ENCODE results near the gene ITGBL1. TPM values are rescaled to one million over a fixed set of nuclear protein-coding genes. Genes with fewer than 3 reads are reported as not detected.
A peak's percentile ranks its signal among the peaks of the same experiment; 100 is the strongest.

Gene ITGBL1
- total RNA-seq, 2 donors from 2014 or later, result not detected

GRCh38 chr13:101703838-101704237, 251.4 kb downstream of the ITGBL1 start:
- H3K36me3 Mint-ChIP-seq (ENCODE audit: low read depth), result no peaks in the 10 kb centered on the region
- no peak overlapping the region for H3K27ac Mint-ChIP-seq
- H3K27me3 ChIP-seq (ENCODE audit: control insufficient read depth, insufficient read depth, low read length, poor library complexity, severe bottlenecking), result no peaks in the 10 kb centered on the region
- H3K9me3 ChIP-seq (ENCODE audit: control insufficient read depth, low read length), result peaks cover 13% of the 10 kb centered on the region
- H3K9me3 Mint-ChIP-seq, result peaks cover 2% of the 10 kb centered on the region
- no peaks in the 10 kb centered on the region for H3K27me3 Mint-ChIP-seq (ENCODE audit: insufficient read depth)
- H3K27ac ChIP-seq (ENCODE audit: low read depth, low read length), result no peak overlapping the region
- no peaks in the 10 kb centered on the region for H3K36me3 ChIP-seq (ENCODE audit: control insufficient read depth, insufficient read depth, low read length)
- H3K4me1 Mint-ChIP-seq, result peaks cover 27% of the 10 kb centered on the region
- no peak overlapping the region for H3K4me3 Mint-ChIP-seq
- TF ChIP-seq, protein P1, sequence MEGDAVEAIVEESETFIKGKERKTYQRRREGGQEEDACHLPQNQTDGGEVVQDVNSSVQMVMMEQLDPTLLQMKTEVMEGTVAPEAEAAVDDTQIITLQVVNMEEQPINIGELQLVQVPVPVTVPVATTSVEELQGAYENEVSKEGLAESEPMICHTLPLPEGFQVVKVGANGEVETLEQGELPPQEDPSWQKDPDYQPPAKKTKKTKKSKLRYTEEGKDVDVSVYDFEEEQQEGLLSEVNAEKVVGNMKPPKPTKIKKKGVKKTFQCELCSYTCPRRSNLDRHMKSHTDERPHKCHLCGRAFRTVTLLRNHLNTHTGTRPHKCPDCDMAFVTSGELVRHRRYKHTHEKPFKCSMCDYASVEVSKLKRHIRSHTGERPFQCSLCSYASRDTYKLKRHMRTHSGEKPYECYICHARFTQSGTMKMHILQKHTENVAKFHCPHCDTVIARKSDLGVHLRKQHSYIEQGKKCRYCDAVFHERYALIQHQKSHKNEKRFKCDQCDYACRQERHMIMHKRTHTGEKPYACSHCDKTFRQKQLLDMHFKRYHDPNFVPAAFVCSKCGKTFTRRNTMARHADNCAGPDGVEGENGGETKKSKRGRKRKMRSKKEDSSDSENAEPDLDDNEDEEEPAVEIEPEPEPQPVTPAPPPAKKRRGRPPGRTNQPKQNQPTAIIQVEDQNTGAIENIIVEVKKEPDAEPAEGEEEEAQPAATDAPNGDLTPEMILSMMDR (conservative IDR thresholded peaks at IDR 0.05), result no peak
- no peak overlapping the region for H3K9ac ChIP-seq (ENCODE audit: extremely low read depth, low read length, poor library complexity, severe bottlenecking)
- H3K4me3 ChIP-seq (ENCODE audit: low read length), result peak overlapping the region; percentile 27
- DNase-seq, result peak; percentile 57
- no peaks in the 10 kb centered on the region for H3K4me1 ChIP-seq (ENCODE audit: control insufficient read depth, insufficient read depth, low read length)
- 81 to 85% methylated on average over 2 to 3 of the region's 3 CpGs for WGBS, 2 experiments (ENCODE audit: insufficient coverage in 1 of 2, insufficient read length in 1 of 2)

GRCh38 chr13:101706651-101707050, 254.2 kb downstream of the ITGBL1 start:
- no peaks in the 10 kb centered on the region for H3K4me1 ChIP-seq (ENCODE audit: control insufficient read depth, insufficient read depth, low read length)
- H3K36me3 Mint-ChIP-seq (ENCODE audit: low read depth), result no peaks in the 10 kb centered on the region
- no peaks in the 10 kb centered on the region for H3K36me3 ChIP-seq (ENCODE audit: control insufficient read depth, insufficient read depth, low read length)
- H3K27me3 Mint-ChIP-seq (ENCODE audit: insufficient read depth), result peaks cover 4% of the 10 kb centered on the region
- no peak overlapping the region for H3K4me3 Mint-ChIP-seq
- H3K27ac Mint-ChIP-seq, result no peak overlapping the region
- TF ChIP-seq, protein P1 (conservative IDR thresholded peaks at IDR 0.05), result no peak
- 95 to 100% methylated on average over 4 to 6 of the region's 6 CpGs for WGBS, 2 experiments (ENCODE audit: insufficient coverage in 1 of 2, insufficient read length in 1 of 2)
- DNase-seq, result no peak
- no peaks in the 10 kb centered on the region for H3K27me3 ChIP-seq (ENCODE audit: control insufficient read depth, insufficient read depth, low read length, poor library complexity, severe bottlenecking)
- peaks cover 43% of the 10 kb centered on the region for H3K4me1 Mint-ChIP-seq
- no peak overlapping the region for H3K9ac ChIP-seq (ENCODE audit: extremely low read depth, low read length, poor library complexity, severe bottlenecking)
- no peak overlapping the region for H3K27ac ChIP-seq (ENCODE audit: low read depth, low read length)
- H3K9me3 ChIP-seq (ENCODE audit: control insufficient read depth, low read length), result peaks cover 13% of the 10 kb centered on the region
- H3K9me3 Mint-ChIP-seq, result peaks cover 2% of the 10 kb centered on the region
- H3K4me3 ChIP-seq (ENCODE audit: low read length), result no peak overlapping the region

- no peaks in the 10 kb centered on the region for H3K36me3 ChIP-seq (ENCODE audit: control insufficient read depth, insufficient read depth, low read length)
- H3K27me3 ChIP-seq (ENCODE audit: control insufficient read depth, insufficient read depth, low read length, poor library complexity, severe bottlenecking), result no peaks in the 10 kb centered on the region
- Mint-ChIP-seq H3K4me1 (peaks cover 43% of the 10 kb centered on the region), H3K9me3 (peaks cover 2% of the 10 kb centered on the region), H3K27me3 (ENCODE audit: insufficient read depth) (peaks cover 4% of the 10 kb centered on the region), H3K4me3 (no peak overlapping the region), H3K27ac (no peak overlapping the region), H3K36me3 (ENCODE audit: low read depth) (no peaks in the 10 kb centered on the region)
- no peak overlapping the region for H3K27ac ChIP-seq (ENCODE audit: low read depth, low read length)
- peaks cover 13% of the 10 kb centered on the region for H3K9me3 ChIP-seq (ENCODE audit: control insufficient read depth, low read length)
- H3K4me3 ChIP-seq (ENCODE audit: low read length), result no peak overlapping the region
- H3K4me1 ChIP-seq (ENCODE audit: control insufficient read depth, insufficient read depth, low read length), result no peaks in the 10 kb centered on the region
- TF ChIP-seq, protein P1 (conservative IDR thresholded peaks at IDR 0.05), result no peak
- WGBS, 2 experiments (ENCODE audit: insufficient coverage in 1 of 2, insufficient read length in 1 of 2), result 86% methylated on average over 2 of the region's 2 CpGs; no CpG with 5 or more reads in 1 of the 2 experiments
- H3K9ac ChIP-seq (ENCODE audit: extremely low read depth, low read length, poor library complexity, severe bottlenecking), result no peak overlapping the region
- no peak for DNase-seq
Measured at GRCh38 chr13:101707659-101708058, 255.2 kb downstream of the ITGBL1 start.

All from endodermal cell (in vitro differentiated cells).